Measurements from ENCODE around the gene ZFC3H1.

DNA sequence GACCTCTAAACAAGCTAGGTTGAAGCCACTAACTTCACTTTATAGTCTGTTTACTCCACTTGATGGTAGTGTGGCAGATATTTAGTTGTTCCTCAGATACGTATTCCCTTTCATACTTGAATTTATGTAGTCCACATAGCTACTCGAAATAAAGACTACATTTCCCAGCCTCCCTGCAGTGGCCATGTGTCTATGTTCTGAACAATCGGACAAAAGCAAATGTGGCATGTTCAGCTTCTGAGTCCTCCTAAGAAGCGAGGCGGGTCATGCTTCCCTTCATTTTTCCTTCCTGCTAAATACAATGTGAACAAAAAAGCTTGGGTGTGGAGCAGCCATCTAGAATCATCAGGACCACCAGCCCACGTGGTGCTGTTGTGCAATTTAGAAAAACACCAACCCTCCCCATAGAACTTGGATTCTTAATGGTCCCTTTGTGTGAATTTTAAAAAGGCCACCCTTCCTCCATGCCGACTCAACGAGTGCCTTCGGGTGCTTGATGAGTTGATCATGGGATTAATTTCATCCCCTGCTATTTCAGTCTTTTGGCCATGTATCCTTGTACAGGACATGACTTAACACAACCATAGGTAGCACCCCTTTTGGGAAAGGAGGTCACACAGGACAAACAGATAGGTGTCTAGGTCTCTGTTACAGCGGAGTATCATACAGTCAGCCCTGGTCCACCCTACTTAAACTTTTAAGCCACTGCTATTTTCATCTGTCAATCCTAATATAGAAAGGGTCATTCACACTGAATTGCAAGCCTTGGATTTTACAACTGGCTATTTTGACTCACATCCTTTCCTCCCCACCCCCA is 60.7 kb downstream of the ZFC3H1 start:
- no peak for TF ChIP-seq POLR2A (IDR thresholded peaks at IDR 0.05; ENCODE audit: low read depth, low read length)
- TF ChIP-seq TAF1 (IDR thresholded peaks at IDR 0.05; ENCODE audit: low read depth, low read length), result no peak
- no peak for TF ChIP-seq POLR2AphosphoS5 (IDR thresholded peaks at IDR 0.05; ENCODE audit: low read depth, low read length)
- no peak for TF ChIP-seq PAX5 (IDR thresholded peaks at IDR 0.05; ENCODE audit: insufficient read depth, low read length, severe bottlenecking)
- no peak for TF ChIP-seq SPI1 (IDR thresholded peaks at IDR 0.05; ENCODE audit: low read depth, low read length)

Measured in GM12891 (cell line).